HCT116 (cell line): Measurements from ENCODE around the gene IFIH1. TPM values are rescaled to one million over a fixed set of nuclear protein-coding genes. Genes with fewer than 3 reads are reported as not detected.

Experiments used
- ATAC-seq: fragments of 200-7000 bp; cut with Tn5 transposase; 2 replicates; pipeline ENCODE4 v1.9.1; 2020; ENCODE audit warnings: mild to moderate bottlenecking, moderate library complexity
- BruUV-seq: library from RNA; stranded (reverse); fragments of 400-500 nt; replicated peaks from 2 replicates; lab custom pipeline; 2021; lab: Mats Ljungman, UMichigan
- CTCF ChIA-PET: fragments of 300-600 bp; sonication (Branson Sonifier 250); formaldehyde crosslinking; loops from one replicate; lab custom pipeline; 2021; ENCODE audit warnings: antibody characterized with exemption; lab: Charles Lee
- POLR2A ChIA-PET: fragments of 300-600, 350-600 bp; sonication (Branson Sonifier 250); formaldehyde crosslinking; loops from one replicate; lab custom pipeline; 2021; ENCODE audit warnings: antibody characterized with exemption; lab: Charles Lee
- RAD21 ChIA-PET, 2 experiments: fragments of 300-600 bp; sonication (Branson Sonifier 250); formaldehyde crosslinking; loops; one replicate each; lab custom pipeline; 2023; ENCODE audit warnings: low total read pairs in 2 of 2; ENCODE audit not compliant: uncharacterized antibody in 2 of 2, unreplicated experiment in 2 of 2, low non-redundant PET in 1 of 2; lab: Charles Lee
- DNase-seq: peaks from one replicate; pipeline ENCODE4 v3.0.0-alpha.2; 2010; ENCODE audit warnings: low read depth, low spot score
- H2AFZ ChIP-seq: fragments of 200-600 bp; shearing (Covaris generic), sonication (generic); 2 replicates; pipeline ENCODE4 v1.6.1; 2017; ENCODE audit warnings: low read depth, mixed run types, mixed read lengths, antibody characterized with exemption, low read length; ENCODE audit not compliant: poor library complexity, severe bottlenecking
- H3K27ac ChIP-seq: 2 replicates; pipeline ENCODE4 v1.5.1; 2012; ENCODE audit warnings: low read depth, low read length
- H3K27me3 ChIP-seq: fragments of 200-600 bp; sonication (generic); 2 replicates; pipeline ENCODE4 v1.6.1; 2016; ENCODE audit warnings: mixed run types, low read length, mixed read lengths; ENCODE audit not compliant: insufficient read depth
- H3K36me3 ChIP-seq, 2 experiments: fragments of 200-500 bp in 1 of 2; fragments of 200-600 bp in 1 of 2; sonication (Bioruptor generic) in 1 of 2; sonication (generic) in 1 of 2; 2 replicates each; pipeline versions ENCODE4 v1.5.1 to v1.6.1; 2014 to 2016; ENCODE audit warnings: low read length in 2 of 2, inconsistent platforms in 1 of 2, mixed read lengths in 1 of 2, mixed run types in 1 of 2; ENCODE audit not compliant: insufficient read depth in 2 of 2, control insufficient read depth in 1 of 2
- H3K4me1 ChIP-seq, 2 experiments: fragments of 200-600 bp in 1 of 2; sonication (generic) in 1 of 2; 2 replicates each; pipeline versions ENCODE4 v1.5.1 to v1.6.1; 2012 to 2017; ENCODE audit warnings: low read length in 2 of 2, inconsistent platforms in 1 of 2, mild to moderate bottlenecking in 1 of 2, mixed read lengths in 1 of 2, mixed run types in 1 of 2, moderate library complexity in 1 of 2; ENCODE audit not compliant: insufficient read depth in 2 of 2, control insufficient read depth in 1 of 2
- H3K4me2 ChIP-seq: fragments of 200-600 bp; sonication (generic); 2 replicates; pipeline ENCODE4 v1.6.1; 2017; ENCODE audit warnings: mixed run types, low read length, mixed read lengths
- H3K4me3 ChIP-seq, 2 experiments: fragments of 200-600 bp in 1 of 2; sonication (generic) in 1 of 2; replicated peaks in 1 of 2; 2 replicates each; pipeline ENCODE4 v1.5.1; 2011 to 2016; ENCODE audit warnings: low read length in 2 of 2, control low read depth in 1 of 2, low read depth in 1 of 2, mild to moderate bottlenecking in 1 of 2, mixed read lengths in 1 of 2, mixed run types in 1 of 2
- H3K79me2 ChIP-seq: fragments of 200-600 bp; sonication (generic); 2 replicates; pipeline ENCODE4 v1.6.1; 2017; ENCODE audit warnings: mild to moderate bottlenecking, mixed run types, low read length, moderate library complexity, mixed read lengths; ENCODE audit not compliant: insufficient read depth
- H3K9ac ChIP-seq: fragments of 200-600 bp; sonication (generic); 2 replicates; pipeline ENCODE4 v1.6.1; 2016; ENCODE audit warnings: low read length, mixed read lengths
- H3K9me2 ChIP-seq: fragments of 200-600 bp; sonication (generic), shearing (Covaris generic); 2 replicates; pipeline ENCODE4 v1.6.1; 2017; ENCODE audit warnings: mixed run types, mild to moderate bottlenecking, moderate library complexity; ENCODE audit not compliant: insufficient read depth
- H3K9me3 ChIP-seq, 2 experiments: fragments of 200-500 bp in 1 of 2; fragments of 200-600 bp in 1 of 2; sonication (Bioruptor generic) in 1 of 2; sonication (generic) in 1 of 2; 2 replicates each; pipeline ENCODE4 v1.6.1; 2014 to 2017; ENCODE audit warnings: low read length in 2 of 2, mixed read lengths in 2 of 2, inconsistent platforms in 1 of 2, low read depth in 1 of 2, mild to moderate bottlenecking in 1 of 2, mixed run types in 1 of 2, moderate library complexity in 1 of 2; ENCODE audit not compliant: control insufficient read depth in 1 of 2, insufficient read depth in 1 of 2
- H4K20me1 ChIP-seq: fragments of 200-600 bp; sonication (generic), shearing (Covaris generic); 2 replicates; pipeline ENCODE4 v1.6.1; 2017; ENCODE audit warnings: mixed run types, mild to moderate bottlenecking, moderate library complexity; ENCODE audit not compliant: insufficient read depth
- CBX3 ChIP-seq: IDR thresholded peaks from 2 replicates; pipeline ENCODE4 v1.6.1; 2012; ENCODE audit warnings: low read depth
- EZH2phosphoT487 ChIP-seq: fragments of 200-600 bp; IDR thresholded peaks from 2 replicates; pipeline ENCODE4 v1.6.1; 2018; ENCODE audit warnings: antibody characterized with exemption, borderline replicate concordance
- FOSL1 ChIP-seq: IDR thresholded peaks from 2 replicates; pipeline ENCODE4 v1.6.1; 2012; ENCODE audit warnings: low read depth
- POLR2AphosphoS5 ChIP-seq: IDR thresholded peaks from 2 replicates; pipeline ENCODE4 v1.6.1; 2011; ENCODE audit warnings: mild to moderate bottlenecking, low read depth, low read length, moderate library complexity
- RAD21 ChIP-seq: IDR thresholded peaks from 2 replicates; pipeline ENCODE4 v1.6.1; 2012; ENCODE audit warnings: low read depth, mild to moderate bottlenecking
- SP1 ChIP-seq: IDR thresholded peaks from 2 replicates; pipeline ENCODE4 v1.6.1; 2012; ENCODE audit warnings: low read depth
- YY1 ChIP-seq: IDR thresholded peaks from 2 replicates; pipeline ENCODE4 v1.6.1; 2011; ENCODE audit warnings: low read length, low read depth, moderate library complexity, mild to moderate bottlenecking; ENCODE audit not compliant: insufficient replicate concordance; ENCODE audit errors: extremely low read depth
- ZFX ChIP-seq: fragments of 450-650 bp; IDR thresholded peaks from 2 replicates; pipeline ENCODE4 v1.6.1; 2017
- ZNF274 ChIP-seq: fragments of 200-500 bp; sonication (Bioruptor generic); IDR thresholded peaks from 2 replicates; pipeline ENCODE4 v1.6.1; 2014; ENCODE audit warnings: mild to moderate bottlenecking, low read depth, low read length, inconsistent platforms
- intact Hi-C: fragments of 100-400 bp; cut with micrococcal nuclease; formaldehyde crosslinking; loops from 2 replicates; pipeline ENCODE4 v1.10.0; 2022
- total RNA-seq: library from RNA; stranded (reverse); gene quantifications from one replicate; pipeline ENCODE4 v1.2.1, GENCODE V29; 2021; ENCODE audit not compliant: unreplicated experiment
- TF ChIP-seq, protein P1 (sequence below): IDR thresholded peaks from 2 replicates; pipeline ENCODE4 v1.6.1; 2012; ENCODE audit warnings: low read depth
- TF ChIP-seq, protein P2 (sequence below): IDR thresholded peaks from 2 replicates; pipeline ENCODE4 v1.6.1; 2012
- TF ChIP-seq, protein P3 (sequence below), 3 experiments: fragments of 200-600 bp in 1 of 3; sonication (generic) in 1 of 3; IDR thresholded peaks in 2 of 3; conservative IDR thresholded peaks in 1 of 3; 2 replicates each; pipeline ENCODE4 v1.5.1; 2012 to 2017; ENCODE audit warnings: low read depth in 2 of 3, low read length in 2 of 3, antibody characterized with exemption in 1 of 3, borderline replicate concordance in 1 of 3, control low read depth in 1 of 3, mild to moderate bottlenecking in 1 of 3, mixed read lengths in 1 of 3, mixed run types in 1 of 3, moderate library complexity in 1 of 3; ENCODE audit not compliant: insufficient read depth in 1 of 3

Gene IFIH1
- total RNA-seq, 1 experiment from 2014 or later = 7.0 TPM

DNA sequence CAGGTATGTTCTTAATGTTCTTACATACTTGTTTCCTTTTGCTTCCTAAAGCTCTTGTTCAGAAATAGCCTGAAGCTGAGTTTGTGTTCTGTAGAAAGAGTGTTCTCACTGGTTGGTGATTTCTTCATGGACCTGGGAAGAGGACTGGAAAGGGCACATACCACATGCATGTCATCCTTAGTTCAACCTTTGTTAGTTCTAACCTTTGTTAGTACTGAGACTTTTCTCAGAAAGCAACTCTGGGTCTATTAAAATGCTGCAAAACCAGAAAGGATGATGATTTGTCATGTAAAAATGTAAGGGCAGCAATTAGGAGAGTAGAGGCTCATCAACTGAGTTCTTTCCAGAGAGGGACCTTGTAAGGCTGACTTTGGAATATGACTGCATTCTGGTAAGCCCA, 72.7 kb downstream of the IFIH1 start:
- Histone ChIP-seq H3K4me1 (peaks cover 0 to 26% of the 10 kb centered on the region in 2 experiments; a peak in 2 of 4 replicates), H3K9me3 (no peaks in the 10 kb centered on the region), H3K27me3 (no peaks in the 10 kb centered on the region), H3K36me3 (no peaks in the 10 kb centered on the region), H3K79me2 (no peaks in the 10 kb centered on the region), H3K4me3 (no peak overlapping the region), H3K27ac (no peak overlapping the region), H3K9ac (no peak overlapping the region), H2AFZ (peak overlapping the region; percentile 23), H4K20me1 (no peaks in the 10 kb centered on the region), H3K4me2 (peak overlapping the region; percentile 41), H3K9me2 (no peaks in the 10 kb centered on the region)
- DNase-seq (no peak), ATAC-seq (no peak; the same call in 1 of the 2 replicates)
- ChIA-PET CTCF (interaction anchor here (1.5 kb wide), 1 partner anchor 52 kb away, joined by 3 read pairs; no protein-coding TSS in a partner anchor), POLR2A (interaction anchor here (0.9 kb wide), 1 partner anchor 17 kb away, joined by 3 read pairs; no protein-coding TSS in a partner anchor), RAD21 (no interaction called here)
- TF ChIP-seq POLR2AphosphoS5 (no peak), RAD21 (no peak), SP1 (peak; percentile 41; the same call in 1 of the 2 replicates), FOSL1 (0 out of 2 replicates have a peak, but pooled peaks have one; percentile 14)
- TF ChIP-seq, protein P1, sequence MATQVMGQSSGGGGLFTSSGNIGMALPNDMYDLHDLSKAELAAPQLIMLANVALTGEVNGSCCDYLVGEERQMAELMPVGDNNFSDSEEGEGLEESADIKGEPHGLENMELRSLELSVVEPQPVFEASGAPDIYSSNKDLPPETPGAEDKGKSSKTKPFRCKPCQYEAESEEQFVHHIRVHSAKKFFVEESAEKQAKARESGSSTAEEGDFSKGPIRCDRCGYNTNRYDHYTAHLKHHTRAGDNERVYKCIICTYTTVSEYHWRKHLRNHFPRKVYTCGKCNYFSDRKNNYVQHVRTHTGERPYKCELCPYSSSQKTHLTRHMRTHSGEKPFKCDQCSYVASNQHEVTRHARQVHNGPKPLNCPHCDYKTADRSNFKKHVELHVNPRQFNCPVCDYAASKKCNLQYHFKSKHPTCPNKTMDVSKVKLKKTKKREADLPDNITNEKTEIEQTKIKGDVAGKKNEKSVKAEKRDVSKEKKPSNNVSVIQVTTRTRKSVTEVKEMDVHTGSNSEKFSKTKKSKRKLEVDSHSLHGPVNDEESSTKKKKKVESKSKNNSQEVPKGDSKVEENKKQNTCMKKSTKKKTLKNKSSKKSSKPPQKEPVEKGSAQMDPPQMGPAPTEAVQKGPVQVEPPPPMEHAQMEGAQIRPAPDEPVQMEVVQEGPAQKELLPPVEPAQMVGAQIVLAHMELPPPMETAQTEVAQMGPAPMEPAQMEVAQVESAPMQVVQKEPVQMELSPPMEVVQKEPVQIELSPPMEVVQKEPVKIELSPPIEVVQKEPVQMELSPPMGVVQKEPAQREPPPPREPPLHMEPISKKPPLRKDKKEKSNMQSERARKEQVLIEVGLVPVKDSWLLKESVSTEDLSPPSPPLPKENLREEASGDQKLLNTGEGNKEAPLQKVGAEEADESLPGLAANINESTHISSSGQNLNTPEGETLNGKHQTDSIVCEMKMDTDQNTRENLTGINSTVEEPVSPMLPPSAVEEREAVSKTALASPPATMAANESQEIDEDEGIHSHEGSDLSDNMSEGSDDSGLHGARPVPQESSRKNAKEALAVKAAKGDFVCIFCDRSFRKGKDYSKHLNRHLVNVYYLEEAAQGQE = no peak
- no TSS peak for BruUV-seq
- intact Hi-C loops = no loop called here

DNA sequence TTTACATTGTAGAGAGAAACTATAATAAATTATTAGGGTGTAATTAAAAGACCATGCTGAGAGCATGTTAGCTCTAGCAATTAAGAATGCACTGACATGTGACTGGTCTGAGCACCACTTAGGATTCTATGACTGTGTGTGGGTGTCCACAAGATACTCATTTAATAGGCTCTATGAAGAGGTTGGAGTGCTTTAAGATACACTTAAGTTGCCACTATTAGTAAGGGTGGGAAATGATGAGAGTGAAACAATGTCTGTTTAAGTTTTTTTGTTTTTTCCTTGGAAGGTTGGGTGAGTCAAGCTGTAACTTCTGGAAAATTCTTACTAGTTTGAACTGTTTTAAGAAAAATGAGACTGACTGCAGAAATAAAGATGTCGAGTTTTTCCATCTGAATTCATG, 73.4 kb downstream of the IFIH1 start:
- Histone ChIP-seq H3K4me2 (peak overlapping the region; percentile 48), H3K9me2 (no peaks in the 10 kb centered on the region), H3K36me3 (no peaks in the 10 kb centered on the region), H4K20me1 (no peaks in the 10 kb centered on the region), H3K4me1 (peaks cover 0 to 26% of the 10 kb centered on the region in 2 experiments; a peak in 2 of 4 replicates), H3K27me3 (no peaks in the 10 kb centered on the region), H2AFZ (peak overlapping the region; percentile 87), H3K4me3 (no peak overlapping the region; a peak in 1 of 4 replicates), H3K79me2 (no peaks in the 10 kb centered on the region), H3K9me3 (no peaks in the 10 kb centered on the region), H3K27ac (no peak overlapping the region), H3K9ac (no peak overlapping the region)
- POLR2A ChIA-PET = interaction anchor here (0.9 kb wide), 1 partner anchor 16 kb away, joined by 3 read pairs; no protein-coding TSS in a partner anchor
- no TSS peak for BruUV-seq
- RAD21 ChIA-PET = no interaction called here
- ATAC-seq = peak; percentile 55
- CTCF ChIA-PET = no interaction called here
- DNase-seq = no peak
- intact Hi-C loops = no loop called here
- TF ChIP-seq SP1 = no peak
- TF ChIP-seq YY1 = no peak
- TF ChIP-seq CBX3 = no peak
- no peak for TF ChIP-seq EZH2phosphoT487
- TF ChIP-seq, protein P2, sequence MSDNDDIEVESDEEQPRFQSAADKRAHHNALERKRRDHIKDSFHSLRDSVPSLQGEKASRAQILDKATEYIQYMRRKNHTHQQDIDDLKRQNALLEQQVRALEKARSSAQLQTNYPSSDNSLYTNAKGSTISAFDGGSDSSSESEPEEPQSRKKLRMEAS = no peak
- TF ChIP-seq, protein P3, sequence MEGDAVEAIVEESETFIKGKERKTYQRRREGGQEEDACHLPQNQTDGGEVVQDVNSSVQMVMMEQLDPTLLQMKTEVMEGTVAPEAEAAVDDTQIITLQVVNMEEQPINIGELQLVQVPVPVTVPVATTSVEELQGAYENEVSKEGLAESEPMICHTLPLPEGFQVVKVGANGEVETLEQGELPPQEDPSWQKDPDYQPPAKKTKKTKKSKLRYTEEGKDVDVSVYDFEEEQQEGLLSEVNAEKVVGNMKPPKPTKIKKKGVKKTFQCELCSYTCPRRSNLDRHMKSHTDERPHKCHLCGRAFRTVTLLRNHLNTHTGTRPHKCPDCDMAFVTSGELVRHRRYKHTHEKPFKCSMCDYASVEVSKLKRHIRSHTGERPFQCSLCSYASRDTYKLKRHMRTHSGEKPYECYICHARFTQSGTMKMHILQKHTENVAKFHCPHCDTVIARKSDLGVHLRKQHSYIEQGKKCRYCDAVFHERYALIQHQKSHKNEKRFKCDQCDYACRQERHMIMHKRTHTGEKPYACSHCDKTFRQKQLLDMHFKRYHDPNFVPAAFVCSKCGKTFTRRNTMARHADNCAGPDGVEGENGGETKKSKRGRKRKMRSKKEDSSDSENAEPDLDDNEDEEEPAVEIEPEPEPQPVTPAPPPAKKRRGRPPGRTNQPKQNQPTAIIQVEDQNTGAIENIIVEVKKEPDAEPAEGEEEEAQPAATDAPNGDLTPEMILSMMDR (IDR thresholded peaks at IDR 0.05 in 2 of 3, conservative IDR thresholded peaks at IDR 0.05 in 1 of 3; ENCODE audit: borderline replicate concordance in 1 of 3, insufficient read depth in 1 of 3, low read depth in 2 of 3, low read length in 2 of 3) = no peak
- no peak for TF ChIP-seq ZNF274
- no peak for TF ChIP-seq ZFX
